HG03457 (cell line): Measurements from ENCODE around the gene RABGEF1.
A peak's percentile ranks its signal among the peaks of the same experiment; 100 is the strongest.
"Not testable (repeated sequence)": the region's sequence is repeated elsewhere in the genome, so short reads cannot be mapped to it uniquely, and the experiment has no call there.

ENCODE experiments used
- ATAC-seq: cut with Tn5 transposase; IDR thresholded peaks from one replicate; pipeline ENCODE4 v1.9.1; 2021; ENCODE audit warnings: moderate number of reproducible peaks; ENCODE audit not compliant: unreplicated experiment

The RABGEF1 gene

GRCh38 chr7:66740302-66740979 is at the start of gene RABGEF1:
TSS of gene RABGEF1 (plus strand) at chr7:66740733. CDS start at chr7:66771900, 31,167 bp downstream.
- ATAC-seq = peak; percentile 85

- ATAC-seq = no peak
These were observed 47.2 kb upstream of the RABGEF1 start for GRCh38 chr7:66693331-66693730.

DNA sequence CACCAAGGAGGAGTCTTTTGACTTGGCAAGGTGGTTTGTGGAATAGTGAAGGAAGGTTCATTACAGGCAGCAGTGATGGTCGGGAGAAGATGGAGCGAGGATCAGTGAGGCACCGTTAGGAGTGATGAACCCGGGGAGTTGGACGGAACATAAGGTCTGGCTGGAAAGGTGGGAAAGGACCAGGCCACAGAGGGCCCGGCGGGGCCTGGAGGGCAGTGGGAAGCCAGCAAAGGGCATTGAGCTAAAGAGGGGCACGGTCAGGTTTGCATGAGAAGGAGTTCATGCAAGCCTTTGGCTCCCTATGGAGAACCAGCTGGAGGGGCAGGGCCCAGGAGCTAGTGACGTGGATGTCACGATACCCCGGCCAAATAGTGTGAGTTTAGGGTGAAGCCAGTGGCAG is 46.2 kb upstream of the RABGEF1 start:
- ATAC-seq = no peak

- ATAC-seq = not testable (repeated sequence)
These were observed 45.1 kb upstream of the RABGEF1 start for GRCh38 chr7:66695417-66695816.

DNA sequence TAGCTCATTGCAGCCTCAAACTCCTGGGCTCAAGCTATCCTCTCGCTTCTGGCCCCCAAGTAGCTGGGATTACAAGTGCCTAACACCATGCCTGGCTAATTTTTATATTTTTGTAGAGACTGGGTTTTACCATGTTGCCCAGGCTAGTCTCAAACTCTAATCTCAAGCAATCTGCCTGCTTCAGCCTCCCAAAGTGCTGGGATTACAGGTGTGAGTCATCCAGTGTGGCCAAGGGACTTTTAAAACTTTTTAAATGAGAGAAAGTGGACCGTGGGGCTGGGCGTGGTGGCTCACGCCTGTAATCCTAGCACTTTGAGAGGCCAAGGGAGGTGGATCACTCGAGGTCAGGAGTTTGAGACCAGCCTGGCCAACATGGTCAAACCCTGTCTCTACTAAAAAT is 44.4 kb upstream of the RABGEF1 start:
- not testable (repeated sequence) for ATAC-seq

DNA sequence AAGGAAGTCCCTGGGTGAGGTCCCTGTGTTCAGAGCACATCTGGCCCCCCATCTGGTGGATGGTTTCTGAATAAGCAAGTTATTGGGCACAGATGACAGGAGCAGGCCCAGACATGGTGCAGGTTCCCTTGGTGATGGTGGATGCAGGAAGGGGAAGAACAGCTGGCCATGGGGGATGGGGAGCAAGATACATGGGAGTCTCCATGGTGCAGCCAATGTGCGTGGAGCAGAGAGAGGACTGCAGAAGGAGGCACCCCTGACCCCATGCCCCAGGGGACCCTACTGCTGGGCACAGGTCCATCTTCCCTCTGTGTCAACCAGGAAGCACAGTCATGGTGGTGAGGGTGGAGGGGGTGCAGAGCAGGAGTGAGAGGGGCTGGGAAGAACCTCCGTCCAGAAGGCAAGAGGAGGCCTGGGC is 43.8 kb upstream of the RABGEF1 start:
- ATAC-seq = no peak

GRCh38 chr7:66697449-66698438 is 42.8 kb upstream of the RABGEF1 start:
- no peak for ATAC-seq

GRCh38 chr7:66698652-66699205 is 41.8 kb upstream of the RABGEF1 start:
- ATAC-seq = no peak

DNA sequence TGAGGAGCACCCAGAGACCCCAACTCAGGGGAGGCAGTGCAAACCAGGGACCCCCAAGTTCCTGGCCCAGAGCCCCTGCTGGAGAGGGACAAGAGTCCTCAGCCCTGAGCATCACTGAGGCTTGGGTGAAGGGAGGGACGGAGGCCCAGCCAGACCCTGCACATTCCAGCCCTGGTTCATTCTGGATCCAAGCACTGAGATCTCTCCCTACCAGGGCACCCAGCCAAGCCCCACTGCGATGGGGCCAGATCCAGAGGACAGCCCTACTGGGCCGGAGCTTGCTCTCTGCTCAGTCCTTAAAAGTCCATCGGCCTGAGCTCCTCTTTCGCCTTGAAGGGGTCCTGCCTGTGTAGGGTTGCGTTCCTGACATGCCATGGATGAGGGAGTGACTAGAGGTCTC is 40.5 kb upstream of the RABGEF1 start:
- ATAC-seq = no peak

DNA sequence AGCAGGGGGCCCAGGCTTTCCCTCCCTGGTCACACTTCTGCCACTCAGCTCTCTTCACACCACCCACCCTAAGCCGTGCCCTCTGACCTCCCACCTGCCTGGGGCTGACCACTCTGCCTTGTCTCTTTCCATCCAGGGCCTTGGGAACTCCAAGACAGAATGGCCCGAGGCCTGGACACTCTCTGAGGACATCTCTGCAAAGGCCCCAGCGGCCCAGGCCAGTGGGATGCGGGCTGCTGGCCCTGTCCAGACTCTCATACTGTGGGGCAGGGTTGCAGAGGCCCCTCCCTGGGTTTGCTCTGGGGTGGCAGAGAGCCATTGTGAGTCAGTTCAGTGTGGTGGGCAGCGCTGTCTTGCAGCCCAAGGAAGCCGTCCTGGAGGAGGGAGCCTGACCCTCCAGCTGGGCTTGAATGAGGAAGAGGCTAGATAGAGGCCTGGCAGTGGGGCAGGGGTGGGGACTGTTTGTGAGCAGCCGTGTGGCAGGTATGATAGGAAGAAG is 39.9 kb upstream of the RABGEF1 start:
- no peak for ATAC-seq

- no peak for ATAC-seq
These were observed 32.7 kb upstream of the RABGEF1 start for GRCh38 chr7:66707825-66708224.

DNA sequence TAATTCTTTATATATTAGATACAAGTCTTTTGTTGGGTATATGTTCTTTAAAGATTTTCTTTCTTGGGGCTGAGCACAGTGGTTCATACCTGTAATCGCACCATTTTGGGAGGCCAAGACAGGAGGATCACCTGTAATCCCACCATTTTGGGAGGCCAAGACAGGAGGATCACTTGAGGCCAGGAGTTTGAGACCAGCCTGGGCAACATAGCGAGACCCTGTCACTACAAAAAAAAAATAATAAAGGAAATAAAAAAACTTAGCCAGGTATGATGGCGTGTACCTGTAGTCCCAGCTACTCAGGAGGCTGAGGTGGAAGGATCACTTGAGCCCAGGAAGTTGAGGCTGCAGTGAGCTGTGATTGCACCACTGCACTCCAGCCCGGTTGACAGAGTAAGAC is 29.8 kb upstream of the RABGEF1 start:
- ATAC-seq = not testable (repeated sequence)

DNA sequence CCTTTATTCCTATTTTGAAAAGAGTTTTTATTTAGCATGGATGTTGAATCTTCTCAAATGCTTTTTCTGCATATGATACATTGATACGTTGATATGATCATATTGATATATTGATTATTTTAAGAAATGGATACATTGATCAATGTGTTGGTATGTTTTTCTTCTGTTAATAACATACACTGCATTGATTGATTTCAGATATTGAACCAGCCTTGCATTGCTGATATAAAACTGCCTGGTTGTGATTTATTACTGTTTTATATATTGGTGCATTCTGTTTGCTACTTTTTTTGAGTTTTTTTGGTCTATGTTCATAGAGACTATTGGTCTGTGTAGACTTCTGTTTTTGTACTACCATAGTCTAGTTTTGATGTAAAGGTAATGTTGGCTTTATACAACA is 26.8 kb upstream of the RABGEF1 start:
- ATAC-seq = no peak

- not testable (repeated sequence) for ATAC-seq
These were observed 23.9 kb upstream of the RABGEF1 start for GRCh38 chr7:66716634-66717033.

DNA sequence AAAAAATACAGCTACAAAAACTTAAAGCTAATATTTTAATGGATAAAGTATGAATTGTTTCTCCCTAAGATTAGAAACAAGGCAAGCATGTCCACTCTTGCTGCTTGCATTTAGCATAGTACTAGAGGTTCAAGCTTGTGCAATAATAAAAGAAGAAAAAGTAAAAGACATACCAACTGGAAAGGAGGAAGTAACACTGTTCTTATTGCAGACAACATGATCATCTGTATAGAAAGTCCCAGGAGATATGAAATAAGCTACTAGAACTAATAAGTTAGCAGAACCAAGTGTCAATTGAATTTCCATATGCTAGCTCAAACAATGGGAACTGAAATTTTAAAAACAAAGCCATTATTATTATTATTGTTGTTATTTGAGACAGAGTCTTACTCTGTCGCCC is 20.0 kb upstream of the RABGEF1 start:
- no peak for ATAC-seq

GRCh38 chr7:66725843-66726242 is 14.7 kb upstream of the RABGEF1 start:
- ATAC-seq = no peak

DNA sequence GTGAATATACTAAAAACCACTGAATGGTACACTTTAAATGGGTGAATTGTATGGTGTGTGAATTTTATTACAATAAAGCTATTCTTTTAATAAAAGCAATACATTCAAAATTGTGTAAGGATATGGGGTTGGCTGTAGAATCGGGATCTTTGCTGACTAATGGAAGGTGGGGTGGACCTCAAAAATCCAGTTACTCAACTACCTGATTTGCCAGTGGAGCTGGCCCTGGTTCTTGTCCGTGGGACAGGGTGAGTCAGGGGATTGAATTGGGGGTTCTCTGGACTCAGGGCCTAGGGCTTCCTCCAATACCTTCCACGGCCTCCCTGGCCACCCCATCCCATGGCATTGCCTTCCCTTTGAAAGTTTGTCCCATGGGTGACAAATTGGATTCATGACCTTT is 13.5 kb upstream of the RABGEF1 start:
- no peak for ATAC-seq

GRCh38 chr7:66728571-66728970 is 12.0 kb upstream of the RABGEF1 start:
- ATAC-seq = no peak

GRCh38 chr7:66729274-66729673 is 11.3 kb upstream of the RABGEF1 start:
- no peak for ATAC-seq

DNA sequence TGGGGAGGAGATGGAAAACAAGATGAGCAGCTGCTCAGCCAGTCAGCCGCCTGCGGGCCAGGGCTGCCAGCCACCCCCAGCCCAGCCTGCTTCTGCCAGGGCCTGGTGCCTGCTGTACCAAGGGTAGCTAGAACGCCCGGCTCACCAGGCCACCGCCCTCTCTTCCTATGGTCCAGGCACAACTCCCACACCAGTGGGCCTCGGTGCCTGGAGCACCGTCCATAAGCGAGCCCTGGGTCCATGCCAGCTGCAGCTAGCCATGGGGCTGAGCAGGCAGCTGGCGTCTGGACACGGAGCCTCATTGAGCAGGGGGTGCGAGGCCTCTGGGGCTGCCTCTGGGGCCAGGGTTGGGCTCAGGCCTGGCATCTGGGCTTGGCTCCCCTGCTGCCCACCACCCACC is 8.5 kb upstream of the RABGEF1 start:
- no peak for ATAC-seq

DNA sequence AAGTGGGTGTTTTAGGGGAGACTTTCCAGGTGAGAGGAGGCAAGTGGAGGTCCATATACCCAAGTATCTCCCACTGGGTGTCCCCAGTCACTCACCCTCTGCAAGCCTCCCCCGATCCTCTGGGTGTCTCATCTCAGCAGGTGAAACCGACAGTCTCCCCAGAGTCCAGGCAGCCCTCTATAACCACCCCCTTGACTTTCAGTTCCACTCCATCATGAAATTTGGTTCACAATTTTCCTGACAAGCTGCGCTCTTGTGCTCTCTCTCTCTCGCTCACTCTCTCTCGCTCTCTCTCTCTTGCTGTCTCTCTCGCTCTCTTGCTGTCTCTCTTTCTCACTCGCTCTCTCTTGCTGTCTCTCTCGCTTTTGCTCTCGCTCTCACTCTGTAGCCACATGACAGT is 8.1 kb upstream of the RABGEF1 start:
- ATAC-seq = no peak
